GM08714 (cell line): ENCODE data around the gene SBNO2.

Source experiments
- H3K4me3 ChIP-seq: fragments of 200-500 bp; sonication (Bioruptor generic); 2 replicates; pipeline ENCODE4 v1.5.1; 2014; ENCODE audit warnings: mild to moderate bottlenecking, low read length, inconsistent platforms
- ZNF274 ChIP-seq: IDR thresholded peaks from 2 replicates; pipeline ENCODE4 v1.6.1; 2012; ENCODE audit warnings: mild to moderate bottlenecking, low read depth, low read length

The SBNO2 gene

DNA sequence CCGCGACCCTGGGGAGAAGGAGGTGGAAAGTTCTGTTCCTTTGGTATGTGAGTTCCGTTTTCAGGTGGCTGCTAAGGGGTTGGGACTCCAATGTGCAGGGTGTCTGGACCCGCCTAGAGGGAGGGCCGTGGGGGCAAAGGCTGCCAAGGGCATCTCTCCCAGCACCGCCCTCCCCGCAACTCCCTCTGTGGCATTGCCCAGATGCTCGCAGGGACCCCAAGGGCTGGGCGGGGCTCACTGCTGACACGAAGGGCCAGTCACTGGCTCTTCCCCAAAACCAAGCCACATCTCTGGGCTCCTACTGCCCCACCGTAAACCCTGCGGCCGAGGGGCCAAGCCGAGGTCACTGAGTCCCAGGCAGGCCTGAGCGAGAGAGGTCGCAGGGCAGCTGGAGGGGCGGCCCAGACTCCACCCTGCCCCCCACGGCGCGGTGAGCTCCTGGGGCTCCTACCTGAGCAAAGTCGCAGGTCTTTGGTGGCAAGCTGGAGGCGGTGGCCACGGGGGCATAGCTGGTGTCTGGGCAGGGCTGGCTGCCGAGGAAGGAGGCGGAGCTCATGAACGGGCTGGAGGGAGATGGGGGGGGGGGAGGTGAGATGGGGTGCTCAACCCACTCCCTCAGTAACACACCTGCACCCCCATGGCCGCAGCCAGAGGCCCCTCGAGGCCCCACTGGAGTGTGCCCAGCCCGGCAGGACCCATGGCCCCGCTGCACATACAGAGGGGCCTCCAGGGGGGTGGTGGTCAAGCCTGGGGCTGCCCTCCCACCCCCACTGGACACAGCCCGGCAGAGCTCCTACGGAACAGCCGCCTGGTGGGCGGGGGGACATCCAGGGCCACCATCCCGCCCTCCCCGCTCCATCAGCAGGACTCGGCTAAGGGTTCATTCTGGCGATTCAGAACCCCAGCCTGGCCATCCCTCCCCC, 26.9 kb downstream of the SBNO2 start:
- TF ChIP-seq ZNF274 = no peak
- no peak overlapping the region for H3K4me3 ChIP-seq

DNA sequence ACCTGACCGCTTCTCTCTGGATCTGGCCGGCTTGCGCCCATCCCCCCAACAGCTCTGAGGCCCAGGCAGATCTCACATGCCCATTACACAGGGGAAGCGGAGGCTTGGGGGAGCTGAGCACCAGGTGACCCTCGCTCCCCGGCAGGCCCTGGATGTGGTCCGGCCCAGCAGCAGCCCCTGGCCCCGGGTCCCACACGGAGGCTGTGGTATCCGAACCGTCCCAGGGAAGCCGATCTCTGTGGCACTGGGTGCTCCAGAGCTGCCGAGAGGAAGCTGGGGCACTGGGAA, 27.7 kb downstream of the SBNO2 start:
- H3K4me3 ChIP-seq = no peak overlapping the region
- no peak for TF ChIP-seq ZNF274

DNA sequence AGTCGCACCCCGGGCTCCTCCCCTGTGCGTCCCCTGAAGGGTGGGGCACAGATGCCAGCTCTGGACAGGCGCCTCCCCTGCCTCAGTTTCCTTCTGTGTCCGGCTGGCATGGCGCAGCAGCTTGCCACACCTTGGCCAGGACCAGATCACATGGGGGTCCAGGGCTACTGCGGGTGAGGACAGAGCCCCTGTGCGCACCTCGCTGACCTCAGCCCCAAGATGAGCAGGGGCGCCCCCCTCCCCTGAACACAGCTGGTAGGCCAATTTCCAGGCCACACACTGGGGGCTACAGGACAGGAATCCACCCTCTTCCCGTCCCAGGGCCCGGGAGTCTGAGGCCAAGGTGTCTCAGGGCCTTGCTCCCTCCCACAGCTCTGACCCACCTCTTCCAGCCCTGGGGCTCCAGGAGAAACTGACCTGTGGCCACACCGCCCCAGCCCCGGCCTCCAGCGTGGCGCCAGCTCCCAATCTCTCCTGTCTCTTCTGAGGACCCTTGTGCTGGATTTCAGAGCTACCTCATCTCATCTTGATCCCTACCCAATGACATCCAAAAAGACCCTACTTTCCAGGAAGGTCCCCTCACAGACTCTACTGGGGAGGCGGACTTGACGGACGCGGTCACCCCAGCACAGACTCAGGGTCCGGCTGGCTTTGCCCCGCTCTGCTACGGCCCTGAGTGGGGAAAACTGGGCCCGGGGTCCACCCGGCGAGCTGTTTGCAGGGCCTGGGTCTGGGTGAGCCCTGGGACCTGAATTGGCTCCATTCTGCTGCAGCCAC, 28.2 kb downstream of the SBNO2 start:
- no peak for TF ChIP-seq ZNF274
- H3K4me3 ChIP-seq = no peak overlapping the region

DNA sequence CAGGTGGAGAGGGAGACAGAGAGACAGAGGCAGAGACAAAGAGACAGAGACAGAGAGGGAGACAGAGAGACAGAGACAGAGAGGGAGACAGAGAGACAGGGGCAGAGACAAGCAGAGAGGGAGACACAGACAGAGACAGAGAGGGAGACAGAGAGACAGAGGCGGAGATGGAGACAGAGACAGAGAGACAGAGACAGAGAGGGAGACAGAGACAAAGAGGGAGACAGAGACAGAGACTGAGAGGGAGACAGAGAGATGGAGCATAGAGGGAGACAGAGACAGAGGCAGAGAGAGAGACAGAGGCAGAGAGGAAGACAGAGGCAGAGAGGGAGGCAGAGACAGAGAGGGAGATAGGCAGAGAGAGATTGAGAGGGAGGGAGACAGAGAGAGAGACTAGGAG, 29.3 kb downstream of the SBNO2 start:
- no peak for TF ChIP-seq ZNF274
- H3K4me3 ChIP-seq = no peak overlapping the region

DNA sequence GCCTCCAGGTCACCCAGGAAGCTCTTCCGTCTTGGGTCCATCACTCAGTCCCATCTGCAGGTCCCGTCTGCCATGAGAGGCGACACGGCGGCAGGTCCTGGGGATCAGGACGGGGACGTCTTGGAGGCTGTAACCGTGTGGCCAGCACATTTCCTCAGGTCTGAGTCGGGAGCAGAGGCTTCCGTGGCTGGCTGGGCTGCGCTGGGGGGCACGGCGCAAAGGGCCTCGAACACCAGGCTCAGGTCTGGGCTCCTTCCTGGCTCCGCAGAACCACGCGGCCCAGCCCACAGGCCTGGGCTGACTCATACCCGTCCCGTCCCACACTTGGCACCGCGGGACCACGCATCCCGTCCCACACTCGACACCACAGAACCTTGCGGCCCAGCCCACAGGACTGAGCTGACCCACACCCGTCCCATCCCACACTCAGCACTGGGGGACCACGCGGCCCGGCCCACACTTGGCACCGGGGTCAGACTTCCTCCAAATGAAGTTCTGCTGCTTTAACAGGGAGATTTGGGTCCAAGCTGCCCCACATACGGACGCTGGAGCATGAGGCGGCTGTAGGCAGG, 30.2 kb downstream of the SBNO2 start:
- no peak for TF ChIP-seq ZNF274
- H3K4me3 ChIP-seq = no peak overlapping the region

DNA sequence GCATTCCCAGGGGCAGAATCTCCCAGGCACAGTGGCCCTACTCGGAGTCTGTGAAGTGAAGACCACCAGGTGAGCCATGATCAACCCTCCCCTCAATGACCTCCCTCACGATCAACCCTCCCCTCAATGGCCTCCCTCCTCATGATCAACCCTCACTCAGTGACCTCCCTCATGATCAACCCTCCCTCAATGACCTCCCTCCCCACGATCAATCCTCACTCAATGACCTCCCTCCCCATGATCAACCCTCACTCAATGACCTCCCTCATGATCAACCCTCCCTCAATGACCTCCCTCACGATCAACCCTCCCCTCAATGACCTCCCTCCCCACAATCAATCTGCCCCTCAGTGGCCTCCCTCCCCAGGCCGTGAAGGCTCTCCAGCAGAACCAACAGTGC, 32.1 kb downstream of the SBNO2 start:
- no peak overlapping the region for H3K4me3 ChIP-seq
- no peak for TF ChIP-seq ZNF274

DNA sequence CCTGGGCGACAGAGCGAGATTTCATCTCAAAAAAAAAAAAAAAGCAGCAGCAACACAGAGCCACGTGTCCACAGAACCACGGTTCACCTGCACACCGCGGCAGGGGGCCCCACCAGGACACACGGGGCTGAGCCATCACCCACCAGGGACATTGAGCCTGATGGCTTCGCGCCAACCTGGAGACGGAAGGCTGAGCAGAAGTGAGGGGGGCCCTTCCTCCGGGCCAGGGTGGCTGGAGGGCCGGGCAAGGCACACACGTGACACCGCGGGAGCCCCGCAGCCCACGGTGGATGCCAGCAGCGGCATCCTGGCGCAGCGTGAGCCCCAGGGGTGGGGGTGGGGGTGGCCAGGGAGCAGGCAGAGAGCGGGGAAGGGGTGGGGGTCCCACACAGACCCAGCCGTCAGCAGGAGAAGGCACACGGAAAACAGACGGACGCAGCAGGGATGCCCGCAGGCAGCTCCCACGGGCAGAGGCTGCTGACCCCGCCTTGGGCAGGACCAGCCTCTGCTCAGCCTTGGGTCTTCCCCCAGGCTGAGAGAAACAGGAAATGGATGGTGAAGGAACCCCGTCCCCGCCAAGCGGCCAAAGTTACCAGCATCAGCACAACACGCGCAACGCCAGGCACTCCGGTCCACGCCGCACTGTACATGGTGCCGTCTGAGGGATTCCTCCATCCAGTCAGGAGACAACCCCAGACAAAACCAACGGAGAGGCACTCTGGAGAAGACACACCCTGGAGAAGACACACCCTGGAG, 33.6 kb downstream of the SBNO2 start:
- TF ChIP-seq ZNF274 = no peak
- no peak overlapping the region for H3K4me3 ChIP-seq

DNA sequence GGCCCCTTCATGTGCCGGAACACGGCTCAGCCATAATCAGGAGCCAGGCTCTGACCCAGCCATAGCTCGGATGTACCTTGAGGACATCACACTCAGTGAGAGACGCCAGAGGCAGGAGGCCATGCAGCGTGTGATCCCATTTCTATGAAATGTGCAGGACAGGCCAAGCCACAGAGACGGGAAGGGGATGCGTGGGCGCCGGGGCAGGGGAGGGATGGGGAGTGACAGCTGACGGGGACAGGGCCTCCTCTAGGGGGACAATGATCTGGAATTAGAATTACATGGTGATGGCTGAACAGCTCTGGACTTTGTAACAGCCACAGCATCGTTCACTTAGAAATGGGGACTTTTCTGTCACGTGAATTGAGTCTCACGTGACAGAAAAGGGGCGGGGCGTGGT, 34.9 kb downstream of the SBNO2 start:
- H3K4me3 ChIP-seq = no peak overlapping the region
- no peak for TF ChIP-seq ZNF274

DNA sequence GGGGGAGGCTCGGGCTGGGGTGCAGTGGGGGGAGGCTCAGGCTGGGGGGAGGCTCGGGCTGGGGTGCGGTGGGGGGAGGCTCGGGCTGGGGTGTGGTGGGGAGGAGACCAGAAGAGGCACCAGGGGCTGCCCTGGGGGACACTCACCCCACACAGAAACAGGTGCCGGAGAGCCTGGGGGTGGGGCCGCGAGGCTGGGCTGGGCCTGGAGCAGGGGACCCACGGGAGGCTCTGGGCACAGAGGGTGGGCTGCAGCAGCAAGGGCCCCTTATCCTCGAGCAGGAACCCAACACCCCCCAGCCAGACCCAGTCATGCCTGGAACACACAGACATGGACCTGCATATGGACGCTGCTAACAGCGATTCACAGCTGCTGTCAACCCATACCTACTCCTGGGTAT, 35.9 kb downstream of the SBNO2 start:
- H3K4me3 ChIP-seq = no peak overlapping the region
- TF ChIP-seq ZNF274 = no peak

DNA sequence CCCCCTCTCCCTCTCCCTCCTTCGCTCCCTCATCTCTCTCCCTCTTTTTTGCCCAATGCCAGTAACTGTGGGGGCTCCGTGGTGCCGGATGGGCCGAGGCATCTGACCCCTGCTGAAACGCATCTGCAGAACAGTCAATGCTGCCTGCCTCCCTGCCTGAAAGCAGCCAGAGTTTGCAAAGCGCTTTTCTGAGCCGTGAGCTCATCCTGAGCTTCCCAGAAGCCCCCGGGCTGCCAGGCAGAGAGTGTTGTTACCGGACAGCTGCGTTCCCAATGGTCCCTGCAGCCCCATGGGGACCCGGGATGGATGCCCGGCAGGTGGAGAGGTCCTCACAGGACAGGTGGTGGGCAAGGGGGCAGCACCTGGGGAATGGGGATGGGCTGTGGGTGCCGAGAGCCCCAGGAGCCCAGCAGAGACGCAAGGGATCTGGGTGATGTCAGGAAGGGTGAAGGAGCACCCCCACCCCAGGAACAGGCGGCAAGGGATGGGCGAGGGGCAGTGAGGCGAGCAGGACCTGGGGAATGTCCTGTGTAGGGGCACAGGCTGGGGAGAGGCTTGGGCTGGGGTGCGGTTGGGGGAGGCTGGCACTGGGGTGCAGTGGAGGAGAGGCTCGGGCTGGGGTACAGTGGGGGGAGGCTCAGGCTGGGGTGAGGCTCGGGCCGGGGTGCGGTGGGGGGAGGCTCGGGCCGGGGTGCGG, 37.3 kb downstream of the SBNO2 start:
- H3K4me3 ChIP-seq = no peak overlapping the region
- TF ChIP-seq ZNF274 = no peak

DNA sequence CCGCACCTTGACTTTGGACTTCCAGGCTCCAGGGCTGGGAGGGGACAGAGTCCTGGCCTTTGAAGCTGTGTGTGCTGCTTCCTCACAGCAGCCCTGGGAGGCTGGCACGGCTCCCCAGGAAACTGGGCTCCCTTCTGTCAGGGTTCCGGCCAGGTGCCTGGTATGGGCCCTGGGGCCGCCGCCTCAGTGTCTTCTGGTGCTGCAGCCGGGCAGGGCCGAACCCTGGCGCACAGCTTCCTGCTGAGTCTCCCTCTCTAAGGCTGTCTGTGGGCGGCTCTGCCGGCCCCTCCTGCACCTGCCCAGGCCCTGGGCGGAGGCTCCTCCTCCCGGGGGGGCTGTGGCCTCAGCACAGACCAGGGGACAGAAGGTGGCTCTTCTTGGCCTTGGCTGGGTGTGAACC, 37.9 kb downstream of the SBNO2 start:
- no peak overlapping the region for H3K4me3 ChIP-seq
- TF ChIP-seq ZNF274 = no peak

DNA sequence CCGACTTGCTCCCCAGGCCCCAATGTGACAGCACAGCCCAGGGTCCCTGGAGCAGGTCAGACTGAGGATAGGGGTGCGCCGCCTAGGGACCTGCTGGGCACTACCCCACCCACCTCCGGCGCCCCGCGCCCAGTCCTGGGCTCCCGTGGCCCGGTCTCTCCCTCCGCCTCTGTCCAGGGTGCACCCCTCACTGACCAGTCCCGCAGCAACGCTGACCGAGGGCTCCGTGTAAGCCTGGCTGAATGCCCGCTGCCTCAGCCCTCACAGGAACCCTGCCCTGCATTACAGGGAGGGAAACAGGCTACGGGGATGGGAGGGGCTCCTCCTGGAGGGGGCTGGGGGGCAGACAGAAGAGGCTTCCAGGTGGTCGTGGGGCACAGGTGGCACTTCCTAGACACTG, 38.6 kb downstream of the SBNO2 start:
- no peak overlapping the region for H3K4me3 ChIP-seq

DNA sequence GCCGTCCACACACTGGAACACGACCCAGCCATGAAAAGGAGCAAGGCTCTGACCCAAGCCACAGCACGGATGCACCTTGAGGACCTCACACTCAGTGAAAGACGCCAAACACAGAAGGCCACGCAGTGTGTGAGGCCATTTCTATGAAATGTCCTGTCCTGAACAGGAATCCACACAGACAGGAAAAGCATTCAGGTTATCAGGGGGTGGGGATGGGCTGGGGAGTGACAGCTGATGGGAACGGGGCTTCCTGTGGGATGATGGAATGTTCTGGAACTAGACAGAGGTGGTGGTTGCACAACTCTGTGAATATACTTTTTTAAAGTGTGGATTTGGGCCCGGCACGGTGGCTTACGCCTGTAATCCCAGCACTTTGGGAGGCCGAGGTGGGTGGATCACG, 39.6 kb downstream of the SBNO2 start:
- no peak for TF ChIP-seq ZNF274
- H3K4me3 ChIP-seq = no peak overlapping the region

More for the DNA sequence above, 38.6 kb downstream of the SBNO2 start:
- no peak for TF ChIP-seq ZNF274

DNA sequence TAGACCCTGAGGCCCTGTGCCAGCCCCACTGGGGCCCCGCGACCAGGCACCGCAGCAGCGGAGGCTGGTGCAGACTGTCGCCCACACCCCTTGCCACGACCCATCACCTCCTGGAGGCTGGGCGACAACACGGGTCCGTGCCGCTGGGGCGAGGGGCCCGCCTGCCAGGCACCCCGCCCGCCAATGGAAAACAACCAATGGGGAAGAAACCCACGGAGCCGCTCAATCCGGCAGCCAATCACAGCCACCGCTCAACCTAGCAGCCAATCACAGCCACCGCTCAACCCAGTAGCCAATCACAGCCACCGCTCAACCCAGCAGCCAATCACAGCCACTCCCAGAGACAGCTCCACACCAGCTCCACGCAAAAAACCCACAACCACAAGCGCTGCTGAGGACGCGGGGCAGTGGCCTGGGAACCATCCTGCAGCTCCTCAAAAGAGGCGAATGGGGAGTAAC, 40.6 kb downstream of the SBNO2 start:
- H3K4me3 ChIP-seq = no peak overlapping the region
- TF ChIP-seq ZNF274 = no peak
